Brain microvascular endothelial cell (primary cell): Measurements from ENCODE around the gene TMPRSS3.

Experiments used
- DNase-seq: peaks from one replicate; pipeline ENCODE4 v3.0.0-alpha.2; 2020
- H3K27ac ChIP-seq: fragments of 250-450 bp; sonication (Bioruptor Pico); 2 replicates; pipeline ENCODE4 v1.5.1; 2020; ENCODE audit warnings: mild to moderate bottlenecking, moderate library complexity
- H3K27me3 ChIP-seq: fragments of 250-450 bp; sonication (Bioruptor Pico); replicated peaks from 2 replicates; pipeline ENCODE4 v1.5.1; 2020; ENCODE audit warnings: mild to moderate bottlenecking
- H3K36me3 ChIP-seq: fragments of 250-450 bp; sonication (Bioruptor Pico); replicated peaks from 2 replicates; pipeline ENCODE4 v1.5.1; 2020; ENCODE audit warnings: mild to moderate bottlenecking
- H3K4me3 ChIP-seq: 2 replicates; pipeline ENCODE4 v1.5.1; 2011; ENCODE audit warnings: low read depth, mild to moderate bottlenecking, control low read depth, low read length, moderate library complexity
- in situ Hi-C: cut with HindIII; loops from 2 replicates; pipeline ENCODE4 v1.10.0; 2017; ENCODE audit warnings: low sequenced_read_pairs, low pct_ligation_motif_present
- TF ChIP-seq, protein P1 (sequence below): IDR thresholded peaks from 2 replicates; pipeline ENCODE4 v1.5.1; 2011; ENCODE audit warnings: low read depth, mild to moderate bottlenecking, moderate library complexity, low read length, control low read depth, inconsistent platforms; ENCODE audit errors: missing control alignments

Gene TMPRSS3

DNA sequence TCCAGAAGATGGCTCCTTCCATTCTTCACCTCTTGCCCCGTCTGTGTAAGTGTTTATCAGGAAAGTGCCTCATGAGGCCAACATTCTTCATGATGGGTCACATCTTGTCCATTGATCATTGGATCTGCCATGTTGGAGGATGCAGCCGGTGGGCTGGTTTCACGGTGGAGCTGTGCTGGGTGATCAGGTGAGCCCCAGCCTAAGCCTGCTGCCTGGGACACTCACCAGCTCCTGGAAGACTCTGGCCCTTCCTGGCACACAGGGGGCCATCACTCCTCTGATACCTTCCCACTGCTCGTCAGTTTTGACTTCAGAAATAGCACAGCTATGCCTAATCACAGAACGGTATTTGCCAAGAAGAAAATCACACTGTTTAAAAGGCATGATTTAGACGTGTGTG is 46.1 kb upstream of the TMPRSS3 start:
- Histone ChIP-seq H3K27ac (no peak overlapping the region), H3K4me3 (no peak overlapping the region), H3K36me3 (no peaks in the 10 kb centered on the region), H3K27me3 (no peaks in the 10 kb centered on the region)
- DNase-seq, result no peak
- TF ChIP-seq, protein P1, sequence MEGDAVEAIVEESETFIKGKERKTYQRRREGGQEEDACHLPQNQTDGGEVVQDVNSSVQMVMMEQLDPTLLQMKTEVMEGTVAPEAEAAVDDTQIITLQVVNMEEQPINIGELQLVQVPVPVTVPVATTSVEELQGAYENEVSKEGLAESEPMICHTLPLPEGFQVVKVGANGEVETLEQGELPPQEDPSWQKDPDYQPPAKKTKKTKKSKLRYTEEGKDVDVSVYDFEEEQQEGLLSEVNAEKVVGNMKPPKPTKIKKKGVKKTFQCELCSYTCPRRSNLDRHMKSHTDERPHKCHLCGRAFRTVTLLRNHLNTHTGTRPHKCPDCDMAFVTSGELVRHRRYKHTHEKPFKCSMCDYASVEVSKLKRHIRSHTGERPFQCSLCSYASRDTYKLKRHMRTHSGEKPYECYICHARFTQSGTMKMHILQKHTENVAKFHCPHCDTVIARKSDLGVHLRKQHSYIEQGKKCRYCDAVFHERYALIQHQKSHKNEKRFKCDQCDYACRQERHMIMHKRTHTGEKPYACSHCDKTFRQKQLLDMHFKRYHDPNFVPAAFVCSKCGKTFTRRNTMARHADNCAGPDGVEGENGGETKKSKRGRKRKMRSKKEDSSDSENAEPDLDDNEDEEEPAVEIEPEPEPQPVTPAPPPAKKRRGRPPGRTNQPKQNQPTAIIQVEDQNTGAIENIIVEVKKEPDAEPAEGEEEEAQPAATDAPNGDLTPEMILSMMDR, result no peak
- in situ Hi-C loops, result no loop called here

DNA sequence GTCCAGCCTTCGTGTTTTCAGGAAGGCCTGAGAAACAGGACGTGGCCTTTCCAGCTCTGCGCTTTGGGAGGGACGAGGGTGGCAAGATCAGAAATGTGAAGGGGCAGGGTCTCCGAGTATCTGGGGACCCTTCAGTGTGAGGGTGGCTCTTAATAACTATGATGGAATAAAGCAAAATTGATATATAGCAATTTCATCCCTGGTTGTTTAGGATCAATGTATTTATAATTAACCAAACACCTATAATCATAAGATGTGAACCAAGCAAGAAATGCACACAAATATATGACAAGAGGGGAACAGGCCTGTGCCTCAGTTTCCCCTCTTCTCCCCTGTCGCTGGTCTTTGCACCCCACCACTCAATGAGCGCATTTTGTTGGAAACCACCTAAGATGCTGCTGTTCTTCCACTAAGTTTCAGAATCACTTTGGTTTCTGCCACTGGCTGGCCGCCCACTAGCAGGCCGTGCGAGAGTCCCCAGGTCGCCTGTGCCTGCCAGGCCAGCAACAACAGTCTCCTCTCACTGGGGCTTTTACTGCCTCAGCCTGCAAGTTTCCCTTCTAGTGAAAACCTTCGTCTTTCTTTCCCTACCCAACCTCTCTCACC is 44.4 kb upstream of the TMPRSS3 start:
- TF ChIP-seq, protein P1, result no peak
- DNase-seq, result no peak
- in situ Hi-C loops, result no loop called here
- Histone ChIP-seq H3K27ac (no peak overlapping the region), H3K4me3 (no peak overlapping the region), H3K27me3 (no peaks in the 10 kb centered on the region), H3K36me3 (no peaks in the 10 kb centered on the region)

DNA sequence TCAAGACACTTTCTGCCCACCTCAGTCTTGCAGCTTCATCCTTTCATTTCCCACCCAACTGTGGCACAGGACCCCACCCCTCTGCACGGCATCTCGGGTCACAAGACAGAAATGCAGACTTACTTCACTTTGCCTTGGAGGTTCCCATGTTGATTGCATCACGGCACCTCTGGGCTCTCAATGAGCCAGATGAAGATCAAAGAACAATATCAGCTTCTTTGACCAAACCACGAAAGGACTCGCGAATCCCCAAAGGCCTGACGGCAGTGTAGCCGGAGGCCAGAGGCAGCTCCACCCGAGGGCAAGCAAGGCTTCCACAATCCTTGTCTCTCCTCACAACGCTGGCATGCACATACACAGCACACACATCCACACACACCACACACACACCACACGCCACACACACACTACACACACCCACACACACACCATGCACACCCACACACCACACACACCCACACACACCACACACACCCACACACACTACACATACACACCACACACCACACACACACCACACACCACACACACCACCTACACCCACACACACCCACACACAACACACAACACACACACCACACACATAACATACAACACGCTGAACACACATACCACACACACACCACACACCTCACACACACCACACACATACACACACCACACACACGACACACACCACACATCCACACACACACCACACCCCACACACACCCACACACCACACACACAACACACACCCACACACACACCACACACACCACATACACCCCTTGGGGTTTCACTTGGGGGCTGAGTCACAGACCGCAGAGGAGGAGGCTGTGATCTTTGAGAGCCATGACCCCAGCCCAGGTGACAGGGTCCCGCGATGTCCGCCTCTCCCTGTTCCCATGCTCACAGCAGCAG is 43.7 kb upstream of the TMPRSS3 start:
- H3K4me3 ChIP-seq, result no peak overlapping the region
- TF ChIP-seq, protein P1, result no peak
- no peak for DNase-seq
- in situ Hi-C loops, result no loop called here
- no peaks in the 10 kb centered on the region for H3K36me3 ChIP-seq
- no peak overlapping the region for H3K27ac ChIP-seq
- no peaks in the 10 kb centered on the region for H3K27me3 ChIP-seq

DNA sequence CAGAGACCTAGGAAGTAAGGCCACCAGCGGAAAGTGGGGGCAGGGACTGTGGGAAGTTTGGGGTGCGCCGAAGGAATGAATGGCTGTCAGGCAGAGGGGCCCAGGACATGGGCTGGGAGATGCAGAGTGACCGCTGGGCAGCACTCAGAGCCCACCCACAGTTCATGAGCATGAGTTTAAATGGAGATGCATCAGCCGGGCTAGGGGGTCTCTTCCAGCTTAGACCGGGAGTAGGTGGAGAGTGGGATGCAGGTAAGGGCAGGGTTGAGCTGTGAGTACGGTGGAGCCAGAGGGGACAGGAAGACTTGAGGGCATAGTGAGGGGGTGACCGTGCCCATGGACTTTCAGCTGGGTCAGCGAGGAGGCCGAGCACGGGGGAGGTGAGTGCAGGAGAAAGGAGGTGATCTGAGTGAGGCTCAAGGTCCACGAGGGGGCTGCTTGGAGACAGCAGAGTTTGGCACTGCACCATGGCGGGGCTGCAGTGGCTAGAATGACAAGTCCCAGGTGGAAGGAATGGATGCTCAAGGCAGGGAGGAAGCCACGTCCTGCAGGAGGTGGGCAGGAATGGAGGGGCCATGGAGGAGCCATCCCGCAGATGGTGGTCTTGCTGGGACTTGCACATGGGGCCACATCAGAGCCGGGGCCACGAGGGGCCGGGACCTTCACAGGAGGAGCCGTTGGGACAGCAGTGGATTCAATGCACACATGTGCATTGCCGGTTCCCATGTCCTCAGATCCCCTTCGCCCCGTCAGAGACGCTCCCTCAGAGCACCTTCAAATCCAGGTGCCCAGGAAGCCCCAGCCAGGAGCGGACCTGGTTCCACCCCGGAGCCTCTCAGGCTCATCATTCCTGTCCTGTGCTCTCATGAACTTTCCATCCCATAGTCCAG is 42.7 kb upstream of the TMPRSS3 start:
- in situ Hi-C loops, result no loop called here
- no peak overlapping the region for H3K27ac ChIP-seq
- DNase-seq, result no peak
- no peaks in the 10 kb centered on the region for H3K36me3 ChIP-seq
- no peak overlapping the region for H3K4me3 ChIP-seq
- TF ChIP-seq, protein P1, result no peak
- no peaks in the 10 kb centered on the region for H3K27me3 ChIP-seq

DNA sequence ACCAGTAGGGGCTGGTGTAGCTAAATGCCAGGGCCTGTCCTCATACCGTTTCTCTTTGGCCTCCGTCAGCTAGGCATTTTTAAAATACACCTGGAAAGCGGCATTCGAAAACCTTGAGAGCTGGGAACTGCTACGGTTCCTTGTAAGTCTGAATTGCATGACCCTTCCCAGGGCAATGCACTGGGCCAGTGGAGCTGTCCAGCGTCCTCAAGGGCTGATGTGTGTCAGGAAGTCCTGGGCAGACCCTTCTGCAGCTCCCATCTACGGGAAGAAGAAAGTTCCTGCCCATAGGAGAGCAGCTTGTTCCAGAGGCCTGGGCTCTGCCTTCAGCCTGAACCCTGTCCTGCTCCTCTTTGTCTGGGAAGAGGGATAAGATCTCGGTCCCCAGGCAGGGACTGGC is 41.9 kb upstream of the TMPRSS3 start:
- in situ Hi-C loops, result no loop called here
- Histone ChIP-seq H3K4me3 (no peak overlapping the region), H3K27ac (no peak overlapping the region), H3K27me3 (no peaks in the 10 kb centered on the region), H3K36me3 (no peaks in the 10 kb centered on the region)
- DNase-seq, result peak; percentile 7
- TF ChIP-seq, protein P1, result no peak
